Measurements from ENCODE around the gene NPTX1.

The NPTX1 gene

GRCh38 chr17:80429356-80430275 lies 46.8 kb downstream of the NPTX1 start:
- no peak overlapping the region for H3K4me3 ChIP-seq (replicated peaks; ENCODE audit: low read depth, low read length)
- TF ChIP-seq CTCF (IDR thresholded peaks at IDR 0.05; ENCODE audit: low read depth, low read length, missing control alignments): no peak
- DNase-seq (ENCODE audit: extremely low read depth, low read depth): no peak

GRCh38 chr17:80428796-80429195 lies 47.6 kb downstream of the NPTX1 start:
- no peak for TF ChIP-seq CTCF (IDR thresholded peaks at IDR 0.05; ENCODE audit: low read depth, low read length, missing control alignments)
- DNase-seq (ENCODE audit: extremely low read depth, low read depth): no peak
- no peak overlapping the region for H3K4me3 ChIP-seq (replicated peaks; ENCODE audit: low read depth, low read length)

GRCh38 chr17:80428363-80428762 lies 48.0 kb downstream of the NPTX1 start:
- H3K4me3 ChIP-seq (replicated peaks; ENCODE audit: low read depth, low read length): no peak overlapping the region
- no peak for DNase-seq (ENCODE audit: extremely low read depth, low read depth)
- TF ChIP-seq CTCF (IDR thresholded peaks at IDR 0.05; ENCODE audit: low read depth, low read length, missing control alignments): no peak

GRCh38 chr17:80427366-80428282 lies 48.8 kb downstream of the NPTX1 start:
- H3K4me3 ChIP-seq (replicated peaks; ENCODE audit: low read depth, low read length): no peak overlapping the region
- no peak for TF ChIP-seq CTCF (IDR thresholded peaks at IDR 0.05; ENCODE audit: low read depth, low read length, missing control alignments)
- no peak for DNase-seq (ENCODE audit: extremely low read depth, low read depth)

- peak; percentile 95 for TF ChIP-seq CTCF (IDR thresholded peaks at IDR 0.05; ENCODE audit: low read depth, low read length, missing control alignments)
- no peak for DNase-seq (ENCODE audit: extremely low read depth, low read depth)
- no peak overlapping the region for H3K4me3 ChIP-seq (replicated peaks; ENCODE audit: low read depth, low read length)
Observed at GRCh38 chr17:80426671-80427326, 49.6 kb downstream of the NPTX1 start.

GRCh38 chr17:80425835-80426426 lies 50.5 kb downstream of the NPTX1 start:
- TF ChIP-seq CTCF (IDR thresholded peaks at IDR 0.05; ENCODE audit: low read depth, low read length, missing control alignments): no peak
- no peak for DNase-seq (ENCODE audit: extremely low read depth, low read depth)
- no peak overlapping the region for H3K4me3 ChIP-seq (replicated peaks; ENCODE audit: low read depth, low read length)
